SH-SY5Y (cell line): Measurements from ENCODE around the gene PPOX.

Experiments used
- GATA2 ChIP-seq: IDR thresholded peaks from 2 replicates; pipeline ENCODE4 v1.6.1; 2011; ENCODE audit warnings: mild to moderate bottlenecking, low read depth, low read length
- GATA3 ChIP-seq: IDR thresholded peaks from 2 replicates; pipeline ENCODE4 v1.6.1; 2011; ENCODE audit warnings: low read depth, mild to moderate bottlenecking, low read length, moderate library complexity

GRCh38 chr1:161159087-161159912, 6.9 kb upstream of the PPOX start, which contains the start of gene USP21:
- TF ChIP-seq GATA2 (no peak), GATA3 (no peak)
